ENCODE data around the gene TBC1D22A.
A peak's percentile ranks its signal among the peaks of the same experiment; 100 is the strongest.

The TBC1D22A gene

DNA sequence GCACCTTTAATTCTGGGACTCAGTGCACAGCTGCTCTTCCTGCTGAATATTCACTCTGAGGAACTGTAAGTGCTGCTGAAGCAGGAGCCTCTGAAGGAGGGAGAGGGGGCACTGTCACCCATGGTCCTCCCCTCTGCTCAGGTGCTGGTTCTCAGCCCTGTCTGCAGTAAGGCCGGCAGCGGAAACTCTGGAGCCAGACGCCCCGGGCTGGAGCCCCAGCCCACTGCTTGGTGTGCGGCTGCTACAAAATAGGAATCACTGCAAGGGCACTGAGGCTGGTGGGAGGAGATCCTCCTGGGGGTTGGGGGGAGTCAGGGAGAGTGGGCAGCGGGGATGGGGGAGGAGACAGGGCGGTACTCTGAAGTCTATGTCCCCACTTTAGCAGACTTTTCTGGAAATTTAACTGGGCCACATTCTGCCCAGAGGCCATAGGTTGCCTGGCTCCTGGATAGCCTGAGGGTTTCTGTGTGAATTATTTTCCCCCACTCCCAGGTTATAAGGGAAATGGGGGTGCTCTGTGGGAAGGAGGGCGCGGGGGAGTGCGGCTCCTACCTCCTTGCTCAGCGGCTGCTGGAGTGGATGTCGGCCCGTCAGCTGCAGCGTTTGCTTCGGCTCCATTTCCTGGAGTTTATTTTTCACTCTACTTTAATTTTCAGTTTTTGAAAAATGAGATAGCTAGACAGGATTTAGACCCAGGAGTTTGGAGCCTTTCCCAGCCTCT, 33.6 kb downstream of the TBC1D22A start:
- no peak for DNase-seq (ENCODE audit: low read depth)

- no peak for DNase-seq (ENCODE audit: low read depth)
Measured at GRCh38 chr22:46796566-46797195, 34.2 kb downstream of the TBC1D22A start.

DNA sequence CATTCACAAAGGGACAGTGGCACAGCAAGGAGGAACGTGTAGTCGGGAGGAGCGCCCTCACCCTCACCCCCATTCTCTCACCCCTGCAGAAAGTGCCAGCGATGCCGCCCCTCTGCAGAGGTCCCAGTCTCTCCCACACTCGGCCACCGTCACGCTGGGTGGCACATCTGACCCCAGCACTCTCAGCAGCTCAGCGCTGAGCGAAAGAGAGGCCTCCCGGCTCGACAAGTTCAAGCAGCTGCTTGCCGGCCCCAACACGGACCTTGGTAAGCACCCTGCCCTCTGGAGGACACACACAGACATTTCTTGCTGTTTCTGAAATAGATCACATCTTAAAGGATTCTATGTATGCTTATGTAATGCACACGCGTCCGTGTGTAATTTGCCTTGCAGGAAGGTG, 34.9 kb downstream of the TBC1D22A start:
- DNase-seq (ENCODE audit: low read depth) = no peak

DNA sequence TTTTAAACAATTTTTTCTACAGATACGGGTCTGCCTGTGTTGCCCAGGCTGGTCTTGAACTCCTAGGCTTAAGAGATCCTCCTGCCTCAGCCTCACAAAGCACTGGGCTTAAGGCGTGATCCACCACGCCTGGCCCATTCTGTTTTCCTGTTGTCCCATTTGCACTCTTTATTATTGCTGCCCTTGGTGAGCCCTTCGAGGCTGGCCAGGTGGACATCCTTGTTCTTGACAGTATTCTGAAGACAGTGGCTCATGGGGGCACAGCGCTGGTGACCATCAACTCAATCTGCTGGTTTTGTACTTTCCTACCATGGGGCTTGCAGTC, 35.6 kb downstream of the TBC1D22A start:
- DNase-seq (ENCODE audit: low read depth) = no peak

DNA sequence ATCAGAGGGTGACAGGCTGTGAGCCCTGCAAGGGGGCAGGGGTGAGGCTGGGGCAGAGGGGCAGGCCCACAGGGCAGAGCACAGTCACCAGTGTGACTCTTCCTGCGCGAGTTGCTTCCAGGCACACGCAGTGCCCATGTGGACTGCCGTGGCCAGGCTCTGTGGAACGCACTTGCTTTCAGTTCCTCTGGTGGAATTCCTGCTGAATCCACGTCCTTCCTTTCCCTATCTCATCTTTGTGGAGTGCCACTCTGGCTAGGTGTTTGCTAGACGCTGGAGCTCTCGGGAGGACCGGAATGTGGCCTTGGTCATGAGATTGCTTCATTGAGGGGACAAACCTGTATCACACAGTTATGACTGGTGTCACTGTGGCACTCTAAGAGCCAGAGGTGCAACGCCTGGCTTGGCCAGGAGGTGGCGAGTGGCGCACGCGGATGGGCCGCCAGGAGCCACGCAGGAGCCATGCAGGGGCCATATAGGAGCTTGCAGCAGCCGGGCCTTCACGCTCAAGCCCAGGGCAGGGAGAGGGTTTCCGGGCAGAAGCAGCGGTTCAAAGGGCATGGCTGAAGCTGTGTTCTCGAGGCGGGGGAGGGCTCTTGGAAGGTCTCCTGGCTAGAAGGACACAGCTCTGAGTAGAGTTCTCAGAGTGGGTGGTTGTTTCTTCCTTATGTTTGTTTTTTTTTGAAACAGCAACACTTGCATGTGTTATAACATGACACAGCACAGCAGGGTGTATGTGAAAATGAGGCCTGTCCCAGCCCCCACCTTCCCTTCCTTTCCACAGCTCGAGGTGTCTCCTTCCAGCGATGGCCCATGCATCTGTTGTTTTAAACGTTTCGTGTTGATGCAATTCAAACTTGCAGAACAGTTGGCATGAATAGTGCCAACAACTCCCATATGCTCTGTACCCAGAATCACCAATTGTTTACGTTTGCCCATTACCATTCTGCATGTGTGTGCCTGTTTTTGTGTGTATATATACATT, 36.2 kb downstream of the TBC1D22A start:
- peak; percentile 54 for DNase-seq (ENCODE audit: low read depth)

DNA sequence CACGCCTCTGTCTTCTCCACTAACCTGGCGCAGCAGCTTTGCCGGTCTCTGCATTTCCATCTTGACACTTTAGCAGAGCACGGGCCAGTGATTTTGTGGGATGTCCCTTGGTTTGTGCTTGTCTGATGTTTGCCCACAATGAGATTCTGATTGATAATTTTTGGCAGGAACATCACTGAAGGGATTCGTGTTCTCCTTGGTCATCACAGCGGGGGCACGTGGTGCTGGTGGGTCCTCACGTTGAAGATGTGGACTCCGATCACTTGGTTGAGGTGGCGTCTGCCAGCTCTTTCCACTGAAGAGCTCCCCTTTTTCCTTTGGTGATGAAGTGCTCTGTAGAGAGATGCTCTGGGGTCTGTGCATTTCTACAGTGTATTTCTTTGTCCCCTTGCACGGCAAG, 37.2 kb downstream of the TBC1D22A start:
- no peak for DNase-seq (ENCODE audit: low read depth)

GRCh38 chr22:46800102-46800857, 37.8 kb downstream of the TBC1D22A start:
- DNase-seq (ENCODE audit: low read depth) = no peak

- DNase-seq (ENCODE audit: low read depth) = no peak
Measured at GRCh38 chr22:46801331-46801811, 38.9 kb downstream of the TBC1D22A start.

GRCh38 chr22:46801826-46802607, 39.6 kb downstream of the TBC1D22A start:
- no peak for DNase-seq (ENCODE audit: low read depth)

GRCh38 chr22:46802608-46803027, 40.2 kb downstream of the TBC1D22A start:
- no peak for DNase-seq (ENCODE audit: low read depth)

DNA sequence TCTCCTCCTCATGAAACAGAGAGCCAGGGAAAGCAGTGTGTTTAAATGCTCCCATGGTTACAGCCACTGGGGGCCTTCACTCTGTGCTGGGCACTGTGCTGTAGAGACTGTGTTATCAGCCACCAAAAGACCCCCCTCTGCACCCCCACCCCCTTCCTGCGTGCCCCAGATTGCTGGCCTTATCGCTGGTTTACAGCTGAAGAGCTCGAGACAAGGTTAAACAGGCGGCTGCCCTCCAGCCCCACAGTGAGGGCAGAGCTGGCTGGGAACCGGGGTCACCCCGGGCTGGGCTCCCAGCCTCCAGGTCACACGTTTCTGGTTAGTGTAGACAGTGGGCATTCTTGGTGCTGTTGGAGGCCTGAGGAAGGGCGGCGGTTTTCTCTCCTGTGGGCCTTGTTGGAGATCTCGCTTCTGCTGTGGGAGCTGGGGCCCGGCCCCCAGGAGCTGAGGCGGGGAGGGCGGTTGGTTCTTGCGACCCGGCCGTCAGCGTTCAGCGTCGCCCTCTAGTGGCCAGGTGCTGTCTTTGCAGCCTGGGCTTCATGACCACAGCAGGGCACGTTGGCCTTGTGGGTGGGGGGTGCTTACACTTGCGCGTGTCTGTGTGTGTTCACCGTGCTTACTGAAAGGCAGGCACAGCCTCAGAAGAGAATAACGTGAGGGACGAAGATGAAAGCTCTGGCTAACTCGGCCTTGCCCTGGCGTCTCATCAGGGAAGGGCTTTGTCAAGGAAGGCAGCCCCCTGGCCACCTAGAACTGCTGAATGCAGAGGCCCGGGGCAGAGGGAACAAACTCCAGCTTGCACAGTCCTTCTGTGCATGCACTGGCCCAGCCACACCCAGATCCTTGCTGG, 40.8 kb downstream of the TBC1D22A start:
- peak; percentile 47 for DNase-seq (ENCODE audit: low read depth)

GRCh38 chr22:46803936-46804335, 41.5 kb downstream of the TBC1D22A start:
- DNase-seq (ENCODE audit: low read depth) = no peak

DNA sequence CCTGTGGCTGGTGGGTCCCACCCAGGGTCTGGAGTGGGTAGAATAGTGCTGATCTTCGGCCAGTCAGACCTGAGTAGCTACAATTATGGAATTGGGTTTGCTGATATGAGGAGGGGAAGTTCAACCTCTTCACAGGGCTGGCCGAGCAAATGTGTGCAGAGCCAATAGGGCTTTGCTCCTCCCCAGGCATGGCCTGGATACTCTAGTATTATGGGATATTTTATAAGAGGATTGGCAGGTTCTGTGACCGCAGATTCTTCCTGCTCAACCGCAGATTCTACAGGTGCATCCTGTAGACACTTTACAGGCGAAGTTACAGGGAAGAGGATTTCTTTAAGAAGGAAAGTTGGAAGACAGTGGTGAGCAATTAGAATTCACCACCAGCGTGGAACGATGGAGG, 44.3 kb downstream of the TBC1D22A start:
- no peak for DNase-seq (ENCODE audit: low read depth)

DNA sequence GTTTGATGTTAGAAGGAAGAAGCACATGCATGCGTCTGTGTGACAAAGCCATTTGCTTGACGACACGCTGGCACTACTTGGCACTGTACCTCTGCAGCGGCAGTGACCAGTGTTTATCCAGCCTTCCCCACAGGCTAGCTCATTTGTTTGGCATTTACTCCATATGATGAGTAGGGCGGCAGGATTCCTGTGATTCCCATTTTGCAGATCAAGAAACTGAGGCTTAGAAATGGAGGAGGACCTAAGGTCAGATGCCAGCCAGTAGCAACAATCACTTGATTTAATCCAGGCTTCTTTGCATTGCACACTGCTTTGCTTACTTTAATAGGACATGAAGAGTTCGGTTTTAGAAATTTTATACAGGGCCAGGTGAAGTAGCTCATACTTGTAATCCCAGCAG, 45.0 kb downstream of the TBC1D22A start:
- no peak for DNase-seq (ENCODE audit: low read depth)

GRCh38 chr22:46809153-46809885, 46.9 kb downstream of the TBC1D22A start:
- DNase-seq (ENCODE audit: low read depth) = no peak

DNA sequence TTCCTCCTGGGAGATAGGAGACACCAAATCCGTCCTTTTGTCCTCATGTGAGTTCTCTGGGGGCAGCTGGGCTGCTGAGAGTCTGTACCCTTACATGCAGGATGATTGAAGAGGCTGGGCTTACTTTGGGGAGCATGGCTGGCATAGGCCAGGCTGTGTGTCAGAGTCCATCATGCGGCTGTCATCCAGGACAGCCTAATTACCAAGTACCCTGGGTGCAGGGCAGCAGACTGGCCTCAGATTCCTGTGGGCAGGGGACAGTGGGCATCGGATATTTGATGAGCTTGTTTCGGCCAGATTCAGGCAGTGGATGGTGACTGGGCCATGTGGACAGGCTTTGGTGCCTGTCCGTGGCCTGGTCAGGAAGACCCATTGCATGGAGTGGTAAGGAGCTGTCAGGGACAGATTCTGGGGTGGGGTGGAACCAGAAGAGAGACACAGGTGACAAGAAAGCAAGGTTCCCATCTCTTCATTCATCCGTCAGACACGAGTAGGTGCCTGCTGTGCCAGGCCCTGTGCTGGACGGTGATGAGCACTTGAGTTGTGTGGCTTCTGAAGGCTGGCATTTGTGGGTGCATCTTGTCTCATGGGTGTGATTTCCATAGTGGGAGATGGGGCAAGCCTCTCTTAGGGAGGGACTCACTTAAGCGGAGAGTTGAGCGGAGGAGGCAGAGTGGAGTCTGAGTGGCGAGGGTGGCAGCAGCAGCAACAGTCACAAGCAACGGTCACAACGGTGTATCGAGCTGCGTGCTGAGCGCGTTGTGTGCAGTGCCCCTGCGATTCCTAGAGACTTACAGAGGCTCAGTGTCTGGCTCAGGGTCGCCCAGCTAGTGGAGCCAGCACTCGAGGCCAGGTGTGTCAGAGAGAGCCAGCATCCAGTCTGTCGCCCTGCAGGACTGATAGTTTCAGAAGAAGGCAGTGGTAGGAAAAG, 48.7 kb downstream of the TBC1D22A start:
- no peak for DNase-seq (ENCODE audit: low read depth)

- DNase-seq (ENCODE audit: low read depth) = no peak
Measured at GRCh38 chr22:46812034-46812605, 49.7 kb downstream of the TBC1D22A start.

DNA sequence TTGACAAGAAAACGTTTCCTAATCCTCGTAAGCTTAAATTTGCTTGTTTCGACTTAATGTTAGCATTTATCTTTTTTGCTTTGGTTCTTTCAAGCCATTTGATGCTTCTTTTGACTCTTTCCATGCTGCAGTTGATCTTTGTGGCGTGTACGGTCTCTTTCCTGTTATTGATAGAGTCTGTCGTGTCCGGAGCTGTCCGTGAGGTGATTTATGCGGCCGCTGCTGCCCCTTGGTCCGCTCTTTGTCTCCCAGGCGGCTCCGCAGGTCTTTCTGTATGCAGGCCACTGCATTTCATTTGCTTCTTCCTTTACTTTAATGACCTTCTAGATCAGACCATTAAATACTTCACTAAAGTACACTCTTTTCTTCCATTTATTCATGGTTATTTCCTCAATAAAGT, 50.3 kb downstream of the TBC1D22A start:
- no peak for DNase-seq (ENCODE audit: low read depth)

Measured in stimulated activated CD8-positive, alpha-beta memory T cell treated with anti-CD3 and anti-CD28 coated beads, Interleukin-12 subunit alpha, Interleukin-12 subunit beta, amount 100 ng/mL, for 4 hours (primary cell).